Measurements from ENCODE around the gene CCL1. TPM values are rescaled to one million over a fixed set of nuclear protein-coding genes. Genes with fewer than 3 reads are reported as not detected.
A peak's percentile ranks its signal among the peaks of the same experiment; 100 is the strongest.

The CCL1 gene
- total and polyA plus RNA-seq, 2 experiments from 2014 or later, result not detected

DNA sequence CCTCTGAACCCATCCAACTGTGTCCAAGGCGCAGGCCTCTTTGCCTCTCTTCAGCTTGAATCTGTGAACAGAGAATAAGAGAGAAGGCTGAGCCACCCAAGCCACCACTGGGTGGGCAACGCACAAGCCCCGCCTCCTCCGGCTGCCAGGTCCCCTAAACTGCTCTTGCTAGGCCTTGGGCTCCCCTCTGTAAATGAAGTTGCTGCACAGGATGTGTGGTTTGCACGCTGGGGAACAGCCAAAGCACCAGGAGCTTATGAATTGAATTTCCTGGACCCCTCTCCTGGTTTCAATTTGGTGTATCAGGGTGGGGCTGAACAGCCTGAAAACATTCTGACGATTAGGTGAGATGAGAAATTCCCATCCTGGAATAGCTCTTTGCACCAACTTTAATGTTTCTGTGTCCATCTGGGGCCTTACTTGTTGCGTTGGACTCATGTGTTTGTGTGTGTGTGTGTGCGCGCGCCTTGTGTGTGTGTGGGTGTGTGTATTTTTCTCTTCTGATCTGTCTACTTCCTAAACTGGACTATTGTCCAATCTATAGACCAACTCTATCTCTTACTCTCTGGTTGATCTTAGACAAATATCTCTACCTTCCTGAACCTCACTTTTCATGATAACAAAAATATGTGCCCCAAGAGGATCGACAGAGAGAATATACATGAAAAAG, 2.3 kb downstream of the CCL1 start:
- TF ChIP-seq, protein P1, sequence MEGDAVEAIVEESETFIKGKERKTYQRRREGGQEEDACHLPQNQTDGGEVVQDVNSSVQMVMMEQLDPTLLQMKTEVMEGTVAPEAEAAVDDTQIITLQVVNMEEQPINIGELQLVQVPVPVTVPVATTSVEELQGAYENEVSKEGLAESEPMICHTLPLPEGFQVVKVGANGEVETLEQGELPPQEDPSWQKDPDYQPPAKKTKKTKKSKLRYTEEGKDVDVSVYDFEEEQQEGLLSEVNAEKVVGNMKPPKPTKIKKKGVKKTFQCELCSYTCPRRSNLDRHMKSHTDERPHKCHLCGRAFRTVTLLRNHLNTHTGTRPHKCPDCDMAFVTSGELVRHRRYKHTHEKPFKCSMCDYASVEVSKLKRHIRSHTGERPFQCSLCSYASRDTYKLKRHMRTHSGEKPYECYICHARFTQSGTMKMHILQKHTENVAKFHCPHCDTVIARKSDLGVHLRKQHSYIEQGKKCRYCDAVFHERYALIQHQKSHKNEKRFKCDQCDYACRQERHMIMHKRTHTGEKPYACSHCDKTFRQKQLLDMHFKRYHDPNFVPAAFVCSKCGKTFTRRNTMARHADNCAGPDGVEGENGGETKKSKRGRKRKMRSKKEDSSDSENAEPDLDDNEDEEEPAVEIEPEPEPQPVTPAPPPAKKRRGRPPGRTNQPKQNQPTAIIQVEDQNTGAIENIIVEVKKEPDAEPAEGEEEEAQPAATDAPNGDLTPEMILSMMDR (IDR thresholded peaks at IDR 0.05; ENCODE audit: low read depth, low read length), result no peak
- no peaks in the 10 kb centered on the region for H3K9me3 ChIP-seq (ENCODE audit: low read depth)
- no peak overlapping the region for H3K4me3 ChIP-seq
- H3K27ac ChIP-seq, result no peak overlapping the region
- DNase-seq (ENCODE audit: low read depth in 1 of 2, low spot score in 1 of 2), result no peak
- no peaks in the 10 kb centered on the region for H3K36me3 ChIP-seq
- H3K4me1 ChIP-seq (ENCODE audit: low read depth), result no peaks in the 10 kb centered on the region
- no peaks in the 10 kb centered on the region for H3K27me3 ChIP-seq

DNA sequence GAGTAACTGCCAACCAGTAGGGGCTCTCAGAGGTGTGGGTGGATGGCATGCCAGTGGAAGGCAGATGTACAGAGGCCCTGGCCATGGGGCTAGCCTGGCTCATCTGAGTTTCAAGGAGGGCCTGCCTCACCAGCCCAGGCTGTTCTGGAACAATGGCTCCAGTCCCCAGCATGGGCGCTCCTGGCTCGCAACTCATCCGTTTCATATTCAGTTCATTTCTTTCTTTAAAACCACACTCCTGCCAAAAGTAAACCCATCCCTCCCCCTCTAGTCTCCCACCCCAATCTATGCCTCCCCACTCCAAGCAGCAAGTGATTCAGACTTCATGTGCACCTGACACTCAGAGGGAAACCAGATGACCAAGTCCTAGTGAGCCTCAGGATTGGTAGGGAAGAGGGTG, 4.4 kb downstream of the CCL1 start:
- TF ChIP-seq, protein P1 (IDR thresholded peaks at IDR 0.05; ENCODE audit: low read depth, low read length), result no peak
- H3K27me3 ChIP-seq, result no peaks in the 10 kb centered on the region
- no peak for DNase-seq (ENCODE audit: low read depth in 1 of 2, low spot score in 1 of 2)

DNA sequence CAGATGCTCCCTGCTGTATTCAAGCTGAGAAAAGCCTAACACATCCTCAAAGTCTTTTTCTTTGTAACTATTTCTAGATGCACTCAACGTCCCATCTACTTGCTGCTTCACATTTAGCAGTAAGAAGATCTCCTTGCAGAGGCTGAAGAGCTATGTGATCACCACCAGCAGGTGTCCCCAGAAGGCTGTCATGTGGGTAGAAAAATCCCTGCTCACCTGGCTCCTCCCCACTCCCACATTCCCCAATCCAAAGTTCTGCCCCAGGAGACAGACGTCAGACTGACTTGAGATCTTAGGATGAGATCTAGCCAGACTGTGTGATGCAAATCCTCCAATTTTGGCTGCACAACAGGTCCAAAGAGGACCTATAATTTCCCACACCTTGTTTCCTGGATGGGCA, 5.6 kb downstream of the CCL1 start:
- Histone ChIP-seq H3K27ac (no peak overlapping the region), H3K4me3 (no peak overlapping the region), H3K4me1 (ENCODE audit: low read depth) (no peaks in the 10 kb centered on the region), H3K27me3 (no peaks in the 10 kb centered on the region), H3K9me3 (ENCODE audit: low read depth) (no peaks in the 10 kb centered on the region), H3K36me3 (no peaks in the 10 kb centered on the region)
- DNase-seq (ENCODE audit: low read depth in 1 of 2, low spot score in 1 of 2), result no peak
- TF ChIP-seq, protein P1 (IDR thresholded peaks at IDR 0.05; ENCODE audit: low read depth, low read length), result no peak

More for the DNA sequence above, 4.4 kb downstream of the CCL1 start:
- H3K9me3 ChIP-seq (ENCODE audit: low read depth), result no peaks in the 10 kb centered on the region
- H3K4me1 ChIP-seq (ENCODE audit: low read depth), result no peaks in the 10 kb centered on the region
- no peak overlapping the region for H3K27ac ChIP-seq
- no peaks in the 10 kb centered on the region for H3K36me3 ChIP-seq
- H3K4me3 ChIP-seq, result no peak overlapping the region

DNA sequence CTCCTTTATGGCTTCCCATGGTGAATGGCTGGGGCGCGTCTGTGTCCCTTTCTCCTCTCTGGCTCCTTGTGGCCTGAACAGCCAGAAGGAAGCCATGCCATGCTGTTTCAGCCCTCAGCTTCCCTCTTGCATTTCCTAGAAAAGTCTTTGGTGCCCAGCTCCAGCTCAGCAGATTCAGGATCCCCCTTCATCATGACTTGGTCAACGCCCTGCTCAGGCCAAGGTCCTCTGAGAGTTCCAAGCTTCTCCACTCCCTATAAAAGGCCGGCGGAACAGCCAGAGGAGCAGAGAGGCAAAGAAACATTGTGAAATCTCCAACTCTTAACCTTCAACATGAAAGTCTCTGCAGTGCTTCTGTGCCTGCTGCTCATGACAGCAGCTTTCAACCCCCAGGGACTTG, 6.8 kb downstream of the CCL1 start, which contains the start of gene CCL13:
Gene CCL13 (plus strand): TSS at position 287 of the 400 bp plus-strand sequence. CDS start 47 bp downstream, at position 334.
- no peak for DNase-seq (ENCODE audit: low read depth in 1 of 2, low spot score in 1 of 2)
- Histone ChIP-seq H3K4me3 (no peak within 1 kb of the TSS), H3K27me3 (no peaks in the 10 kb centered on the region), H3K4me1 (ENCODE audit: low read depth) (no peaks in the 10 kb centered on the region), H3K9me3 (ENCODE audit: low read depth) (no peaks in the 10 kb centered on the region), H3K27ac (no peak within 1 kb of the TSS), H3K36me3 (no peaks in the 10 kb centered on the region)
- TF ChIP-seq, protein P1 (IDR thresholded peaks at IDR 0.05; ENCODE audit: low read depth, low read length), result no peak

DNA sequence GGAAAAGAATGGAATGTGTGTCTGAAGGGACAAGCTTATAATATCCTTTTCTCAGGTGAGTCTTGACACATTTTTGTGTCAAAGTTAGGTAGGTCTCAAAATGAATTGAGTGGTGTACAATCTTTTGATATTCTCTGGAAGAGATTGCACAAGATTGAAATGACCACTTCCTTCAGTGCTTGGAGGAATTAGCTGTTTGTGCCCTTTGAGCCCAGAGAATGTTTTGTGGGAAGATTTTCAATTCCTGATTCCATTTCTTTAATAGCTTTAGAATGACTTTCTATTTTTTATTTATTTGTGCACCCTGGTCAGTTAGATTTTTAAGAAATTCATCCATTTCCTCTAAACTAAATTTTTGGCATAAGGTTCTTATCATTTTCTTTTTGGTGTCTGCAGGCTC, 8.4 kb downstream of the CCL1 start:
- TF ChIP-seq, protein P1 (IDR thresholded peaks at IDR 0.05; ENCODE audit: low read depth, low read length), result no peak
- Histone ChIP-seq H3K4me3 (no peak overlapping the region), H3K36me3 (no peaks in the 10 kb centered on the region), H3K27ac (no peak overlapping the region), H3K4me1 (ENCODE audit: low read depth) (no peaks in the 10 kb centered on the region), H3K27me3 (no peaks in the 10 kb centered on the region), H3K9me3 (ENCODE audit: low read depth) (no peaks in the 10 kb centered on the region)
- DNase-seq (ENCODE audit: low read depth in 1 of 2, low spot score in 1 of 2), result peak in 1 of 2 donors; percentile 56
